ENCODE measurements around the gene NFE2L2. TPM values are rescaled to one million over a fixed set of nuclear protein-coding genes. Genes with fewer than 3 reads are reported as not detected.
"Not testable (repeated sequence)": the region's sequence is repeated elsewhere in the genome, so short reads cannot be mapped to it uniquely, and the experiment has no call there.

Gene NFE2L2
- total and polyA plus RNA-seq, 9 of the 15 experiments (the other 6 are each of a cell fraction or from before 2014, with no cell fraction given) = 29.3 to 120 (median 59.3) TPM

GRCh38 chr2:177187631-177188312 lies 76.8 kb downstream of the NFE2L2 start (continued):
- TF ChIP-seq FOXM1 (IDR thresholded peaks at IDR 0.05; ENCODE audit: low read depth) (no peak), FOXM1 (CRISPR knock-in tag; IDR thresholded peaks at IDR 0.05; ENCODE audit: low read depth) (no peak), SIN3B (IDR thresholded peaks at IDR 0.05; ENCODE audit: low read depth) (no peak), KLF13 (tag; IDR thresholded peaks at IDR 0.05; ENCODE audit: borderline replicate concordance, low read depth) (no peak), ETV1 (tag; conservative IDR thresholded peaks at IDR 0.05; ENCODE audit: low read depth) (peak; percentile 62; the same call in 1 of the 2 replicates), ESRRB (CRISPR knock-in tag; IDR thresholded peaks at IDR 0.05; ENCODE audit: borderline replicate concordance) (no peak), ZBTB1 (CRISPR knock-in tag; IDR thresholded peaks at IDR 0.05; ENCODE audit: borderline replicate concordance, low read depth) (no peak), NCOA1 (IDR thresholded peaks at IDR 0.05; ENCODE audit: low read depth) (no peak), E2F1 (CRISPR knock-in tag; IDR thresholded peaks at IDR 0.05) (no peak)

- FAIRE-seq; H3K4me2 ChIP-seq (ENCODE audit: insufficient read depth, low read length); intact Hi-C loops (cut with micrococcal nuclease); H3K27me3 ChIP-seq (ENCODE audit: control insufficient read depth in 2 of 2, insufficient read depth in 2 of 2, low read length in 2 of 2); CTCF ChIA-PET (ENCODE audit: low intra/inter-chr PET ratio); H3K9me1 ChIP-seq (ENCODE audit: control insufficient read depth, insufficient read depth, low read length); H3K4me3 ChIP-seq; H4K20me1 ChIP-seq (replicated peaks; ENCODE audit: control insufficient read depth, insufficient read depth, low read length); H3K9me3 ChIP-seq (replicated peaks; ENCODE audit: control insufficient read depth, insufficient read depth, low read depth, low read length); in situ Hi-C loops (cut with MboI); BruUV-seq (replicated peaks); H3K9ac ChIP-seq (ENCODE audit: insufficient read depth in 1 of 2, low read depth in 2 of 2, low read length in 2 of 2); DNase-seq (ENCODE audit: extremely low read depth in 1 of 4, low spot score in 3 of 4); ATAC-seq; H3K79me2 ChIP-seq (ENCODE audit: control insufficient read depth, insufficient read depth, low read length); H3K27ac ChIP-seq (ENCODE audit: extremely low read depth, low read depth, low read length); H3K4me1 ChIP-seq (replicated peaks in 1 of 2; ENCODE audit: control insufficient read depth in 2 of 2, insufficient read depth in 2 of 2, low read length in 2 of 2); H2AFZ ChIP-seq (ENCODE audit: low read depth, low read length); H3K36me3 ChIP-seq (ENCODE audit: control insufficient read depth, insufficient read depth, low read length): not testable (repeated sequence)
- POLR2A ChIA-PET = interaction anchor here (1.5 to 1.6 kb wide), 3 partner anchors 8 to 26 kb away, joined by 4 read pairs; partner anchors contain the start of gene HNRNPA3
- 34% methylated on average over 6 of the region's 7 CpGs for WGBS (ENCODE audit: insufficient coverage, low coverage, missing lambda C conversion rate)
- TF ChIP-seq CC2D1A (IDR thresholded peaks at IDR 0.05) (peak; percentile 20; the same call in 1 of the 2 replicates), ZNF766 (CRISPR knock-in tag; conservative IDR thresholded peaks at IDR 0.05) (0 out of 2 replicates have a peak, but pooled peaks have one; percentile 49)
These were observed 78.5 kb downstream of the NFE2L2 start for GRCh38 chr2:177186038-177186437.

All from K562 (cell line).